H1 (cell line): ENCODE measurements around the gene JDP2. TPM values are rescaled to one million over a fixed set of nuclear protein-coding genes. Genes with fewer than 3 reads are reported as not detected.

Experiments used
- CTCF ChIA-PET: fragments of 300-600 bp; sonication (Branson Sonifier 250); formaldehyde crosslinking; loops from one replicate; lab custom pipeline; 2021; ENCODE audit not compliant: partially characterized antibody; lab: Charles Lee
- POLR2A ChIA-PET: fragments of 300-600 bp; sonication (Branson Sonifier 250); formaldehyde crosslinking; loops from one replicate; lab custom pipeline; 2021; ENCODE audit warnings: inconsistent platforms; ENCODE audit not compliant: partially characterized antibody; lab: Charles Lee
- DNase-seq, 2 experiments: peaks; one replicate each; pipeline versions ENCODE4 v3.0.0 to v3.0.0-alpha.2; 2010 to 2022; ENCODE audit warnings: low spot score in 2 of 2, low read depth in 1 of 2, mixed read lengths in 1 of 2
- FAIRE-seq: peaks from 2 replicates; lab custom pipeline; 2011; peaks lifted over from hg19 to GRCh38; lab: Jason Lieb, UNC
- H2AFZ ChIP-seq: 2 replicates; pipeline ENCODE4 v1.8.1; 2012; ENCODE audit warnings: low read length, inconsistent platforms
- H2AK5ac ChIP-seq: 2 replicates; pipeline ENCODE4 v1.6.1; 2013; ENCODE audit warnings: low read depth, low read length
- H2BK120ac ChIP-seq: replicated peaks from 2 replicates; pipeline ENCODE3; 2013; ENCODE audit warnings: low read depth, low read length, inconsistent platforms
- H2BK12ac ChIP-seq: 2 replicates; pipeline ENCODE4 v1.6.1; 2013; ENCODE audit warnings: low read depth, low read length
- H2BK15ac ChIP-seq: 2 replicates; pipeline ENCODE4 v1.6.1; 2013; ENCODE audit warnings: low read length
- H2BK20ac ChIP-seq: 2 replicates; pipeline ENCODE4 v1.6.1; 2013; ENCODE audit warnings: low read length
- H2BK5ac ChIP-seq: 2 replicates; pipeline ENCODE4 v1.6.1; 2013; ENCODE audit warnings: low read depth, low read length
- H3K14ac ChIP-seq: 2 replicates; pipeline ENCODE4 v1.6.1; 2013; ENCODE audit warnings: inconsistent platforms; ENCODE audit not compliant: insufficient read length
- H3K18ac ChIP-seq: 2 replicates; pipeline ENCODE4 v1.6.1; 2013; ENCODE audit warnings: low read length; ENCODE audit errors: extremely low read depth
- H3K23ac ChIP-seq: 2 replicates; pipeline ENCODE4 v1.6.1; 2013; ENCODE audit warnings: inconsistent platforms; ENCODE audit not compliant: insufficient read length
- H3K23me2 ChIP-seq: 2 replicates; pipeline ENCODE4 v1.6.1; 2013; ENCODE audit warnings: low read depth, low read length
- H3K27ac ChIP-seq: 2 replicates; pipeline ENCODE4 v1.6.1; 2011; ENCODE audit warnings: low read depth, low read length, inconsistent platforms
- H3K27me3 ChIP-seq, 4 experiments: replicated peaks in 1 of 4; 1 replicate in 1 of 4; 2 replicates in 3 of 4; pipeline versions ENCODE4 v1.6.1 to v1.8.1; 2011 to 2013; ENCODE audit warnings: low read length in 3 of 4, mild to moderate bottlenecking in 3 of 4, inconsistent platforms in 2 of 4, mixed read lengths in 2 of 4, moderate library complexity in 1 of 4; ENCODE audit not compliant: control insufficient read depth in 3 of 4, insufficient read depth in 3 of 4; ENCODE audit errors: extremely low read depth in 1 of 4
- H3K36me3 ChIP-seq, 4 experiments: 2 replicates each; pipeline versions ENCODE4 v1.6.1 to v1.8.1; 2011 to 2013; ENCODE audit warnings: mild to moderate bottlenecking in 4 of 4, low read length in 3 of 4, moderate library complexity in 2 of 4, control low read depth in 1 of 4, inconsistent platforms in 1 of 4; ENCODE audit not compliant: insufficient read depth in 4 of 4, control insufficient read depth in 2 of 4
- H3K4ac ChIP-seq: replicated peaks from 2 replicates; pipeline ENCODE3; 2013; ENCODE audit warnings: low read length, low read depth, mixed read lengths, inconsistent platforms; ENCODE audit not compliant: insufficient read length
- H3K4me1 ChIP-seq, 4 experiments: replicated peaks in 1 of 4; 1 replicate in 1 of 4; 2 replicates in 3 of 4; pipeline versions ENCODE4 v1.6.1 to v1.8.1; 2011 to 2013; ENCODE audit warnings: low read length in 3 of 4, inconsistent platforms in 2 of 4, mixed read lengths in 1 of 4; ENCODE audit not compliant: insufficient read depth in 4 of 4, control insufficient read depth in 3 of 4
- H3K4me2 ChIP-seq, 2 experiments: 2 replicates each; pipeline versions ENCODE4 v1.6.1 to v1.8.1; 2011 to 2013; ENCODE audit warnings: low read depth in 2 of 2, low read length in 2 of 2, control low read depth in 1 of 2, inconsistent platforms in 1 of 2, mild to moderate bottlenecking in 1 of 2; ENCODE audit not compliant: insufficient read depth in 1 of 2
- H3K4me3 ChIP-seq, 4 experiments: fragments of 200-600, 300-600 bp in 1 of 4; sonication (generic), shearing (Covaris generic), sonication (Bioruptor Twin) in 1 of 4; 2 replicates each; pipeline versions ENCODE4 v1.5.1 to v1.8.1; 2011 to 2016; ENCODE audit warnings: low read length in 4 of 4, low read depth in 3 of 4, control low read depth in 2 of 4, inconsistent platforms in 2 of 4, mild to moderate bottlenecking in 2 of 4, mixed read lengths in 1 of 4, moderate library complexity in 1 of 4; ENCODE audit not compliant: insufficient read depth in 2 of 4; ENCODE audit errors: extremely low read depth in 1 of 4
- H3K56ac ChIP-seq: replicated peaks from 2 replicates; pipeline ENCODE3; 2013; ENCODE audit warnings: low read depth, mild to moderate bottlenecking, mixed read lengths, low read length, inconsistent platforms; ENCODE audit not compliant: insufficient read length
- H3K79me1 ChIP-seq: 2 replicates; pipeline ENCODE4 v1.6.1; 2013; ENCODE audit warnings: low read depth, low read length, control low read depth
- H3K79me2 ChIP-seq, 2 experiments: 2 replicates each; pipeline versions ENCODE4 v1.6.1 to v1.8.1; 2012 to 2013; ENCODE audit warnings: low read length in 2 of 2, mild to moderate bottlenecking in 2 of 2, inconsistent platforms in 1 of 2; ENCODE audit not compliant: insufficient read depth in 2 of 2, control insufficient read depth in 1 of 2
- H3K9ac ChIP-seq, 4 experiments: replicated peaks in 1 of 4; 1 replicate in 1 of 4; 2 replicates in 3 of 4; pipeline versions ENCODE4 v1.6.1 to v1.8.1; 2011 to 2013; ENCODE audit warnings: low read depth in 3 of 4, low read length in 3 of 4, control low read depth in 2 of 4, mild to moderate bottlenecking in 2 of 4, moderate library complexity in 2 of 4, inconsistent platforms in 1 of 4; ENCODE audit errors: extremely low read depth in 1 of 4
- H3K9me3 ChIP-seq, 2 experiments: 2 replicates each; pipeline versions ENCODE4 v1.6.1 to v1.8.1; 2012 to 2013; ENCODE audit warnings: mild to moderate bottlenecking in 2 of 2, moderate library complexity in 2 of 2, control low read depth in 1 of 2, inconsistent platforms in 1 of 2, low read depth in 1 of 2, low read length in 1 of 2, mixed read lengths in 1 of 2; ENCODE audit not compliant: insufficient read depth in 2 of 2
- H4K20me1 ChIP-seq, 2 experiments: replicated peaks in 1 of 2; 2 replicates each; pipeline versions ENCODE3 to v1.8.1; 2011 to 2013; ENCODE audit warnings: inconsistent platforms in 2 of 2, low read length in 2 of 2, mild to moderate bottlenecking in 1 of 2; ENCODE audit not compliant: insufficient read depth in 2 of 2, control insufficient read depth in 1 of 2
- H4K5ac ChIP-seq: 2 replicates; pipeline ENCODE4 v1.6.1; 2013; ENCODE audit warnings: low read length, low read depth, mixed read lengths, inconsistent platforms; ENCODE audit not compliant: insufficient read length
- H4K8ac ChIP-seq: 2 replicates; pipeline ENCODE4 v1.8.0; 2013; ENCODE audit warnings: mild to moderate bottlenecking, moderate library complexity, low read length, inconsistent platforms; ENCODE audit not compliant: insufficient read depth; ENCODE audit errors: extremely low read depth
- H4K91ac ChIP-seq: replicated peaks from 2 replicates; pipeline ENCODE3; 2013; ENCODE audit warnings: low read length, mixed read lengths, inconsistent platforms; ENCODE audit not compliant: insufficient read length
- GTF2F1 ChIP-seq: IDR thresholded peaks from 2 replicates; pipeline ENCODE4 v1.6.1; 2012; ENCODE audit warnings: low read depth, low read length, improper control_type of control experiment, borderline replicate concordance
- KDM4A ChIP-seq: IDR thresholded peaks from one replicate; pipeline ENCODE4 v1.7.1; 2012; ENCODE audit warnings: low read depth, mild to moderate bottlenecking, moderate library complexity, low read length, inconsistent platforms; ENCODE audit not compliant: severe bottlenecking
- WGBS, 2 experiments: shearing (Covaris generic) in 1 of 2; methylation state at CpG; one replicate each; pipeline versions ENCODE4 v1.1.6 to v1.1.7; 2013 to 2015; ENCODE audit warnings: low lambda C conversion rate in 2 of 2, mixed read lengths in 2 of 2, inconsistent platforms in 1 of 2, low coverage in 1 of 2, missing lambda C conversion rate in 1 of 2; ENCODE audit not compliant: insufficient replicate concordance in 2 of 2, insufficient coverage in 1 of 2, insufficient read length in 1 of 2; ENCODE audit errors: extremely low coverage in 1 of 2, missing lambda C conversion rate in 1 of 2; 5-methylcytosine and 5-hydroxymethylcytosine counted together
- polyA plus RNA-seq, 7 experiments: library from polyadenylated mRNA; depleted of rRNA in 3 of 7; stranded (reverse) in 5 of 7; unstranded in 2 of 7; fragments of >200 nt in 5 of 7; fragments of 200-250 nt in 2 of 7; gene quantifications; 1 replicate in 5 of 7; 2 replicates in 1 of 7; 4 replicates in 1 of 7; pipeline versions ENCODE4 v1.2.1 to v1.2.3, GENCODE V29; 2011 to 2013; ENCODE audit warnings: missing spikeins in 2 of 7, mixed read lengths in 2 of 7
- total RNA-seq: library from RNA; stranded (reverse); fragmentation: NEBNext Ultra II Directional; extraction: Animal tissue kit (Norgen Biotek cat#: 25700); gene quantifications from 2 replicates; pipeline ENCODE4 v1.2.1, GENCODE V29; 2021

The JDP2 gene
- total and polyA plus RNA-seq, 2 of the 8 experiments (the other 6 are each of a cell fraction or from before 2014, with no cell fraction given), result 8.9 to 27.2 TPM

- Histone ChIP-seq H3K4ac (no peak overlapping the region), H2BK5ac (no peak overlapping the region), H2BK12ac (no peak overlapping the region), H4K5ac (no peak overlapping the region), H2AK5ac (no peak overlapping the region), H2AFZ (no peak overlapping the region), H3K36me3 (peaks cover 0 to 32% (median 6%) of the 10 kb centered on the region in 4 experiments; a peak in 6 of 8 replicates), H3K79me1 (no peaks in the 10 kb centered on the region; the same call in 1 of the 2 replicates), H3K27me3 (0 out of 7 replicates have a peak, but pooled peaks cover 0 to 2% (median 0%) of the 10 kb centered on the region in 4 experiments), H2BK120ac (no peak overlapping the region), H3K14ac (no peak overlapping the region), H4K20me1 (no peaks in the 10 kb centered on the region), H2BK20ac (no peak overlapping the region), H3K4me1 (peaks cover 0 to 3% (median 1%) of the 10 kb centered on the region in 4 experiments; a peak in 2 of 7 replicates), H3K18ac (no peak overlapping the region), H2BK15ac (no peak overlapping the region), H3K27ac (no peak overlapping the region; the same call in 1 of the 2 replicates), H3K23me2 (no peaks in the 10 kb centered on the region), H3K9me3 (no peaks in the 10 kb centered on the region), H3K9ac (no peak overlapping the region), H4K91ac (no peak overlapping the region), H3K4me3 (no peak overlapping the region), H3K79me2 (no peaks in the 10 kb centered on the region), H4K8ac (no peak overlapping the region), H3K4me2 (no peak overlapping the region), H3K23ac (no peak overlapping the region), H3K56ac (no peak overlapping the region)
- POLR2A ChIA-PET, result interaction anchor here (0.8 to 1.4 kb wide), 4 partner anchors 10 to 35 kb away, joined by 3 to 6 read pairs (median 4); no protein-coding TSS in a partner anchor
- no peak for DNase-seq
- CTCF ChIA-PET, result interaction anchor here (0.9 to 2.3 kb wide), 2 partner anchors 19 to 39 kb away, joined by 4 to 7 read pairs; no protein-coding TSS in a partner anchor
- FAIRE-seq, result no peak
- 95% methylated on average over 20 of the region's 25 CpGs; no CpG with 5 or more reads in 1 of the 2 experiments for WGBS, 2 experiments
- TF ChIP-seq KDM4A (no peak), GTF2F1 (no peak)
Observed at GRCh38 chr14:75469606-75470237, 41.9 kb downstream of the JDP2 start.
